Smooth muscle cell (in vitro differentiated cells): ENCODE results near the gene ABL2. TPM values are rescaled to one million over a fixed set of nuclear protein-coding genes. Genes with fewer than 3 reads are reported as not detected.

Experiments used
- DNase-seq: peaks from one replicate; lab custom pipeline; 2025; ENCODE audit not compliant: unreplicated experiment; lab: John Stamatoyannopoulos, UW
- H2AFZ ChIP-seq: fragments of 200-600 bp; sonication (generic); 2 replicates; pipeline ENCODE4 v1.6.0; 2016; ENCODE audit warnings: antibody characterized with exemption, low read depth, mild to moderate bottlenecking
- H3F3A ChIP-seq: fragments of 200-600 bp; sonication (generic); 2 replicates; pipeline ENCODE4 v1.6.0; 2017; ENCODE audit warnings: antibody characterized with exemption, low read depth
- H3K27ac ChIP-seq: fragments of 200-600 bp; sonication (generic); 2 replicates; pipeline ENCODE4 v1.5.1; 2016; ENCODE audit warnings: low read depth, mild to moderate bottlenecking
- H3K27me3 ChIP-seq: fragments of 200-600 bp; sonication (generic); 2 replicates; pipeline ENCODE4 v1.6.1; 2016; ENCODE audit warnings: low read depth, mild to moderate bottlenecking
- H3K36me3 ChIP-seq: fragments of 200-600 bp; sonication (generic); 2 replicates; pipeline ENCODE4 v1.5.1; 2016; ENCODE audit warnings: low read depth
- H3K4me1 ChIP-seq: fragments of 200-600 bp; sonication (generic); 2 replicates; pipeline ENCODE4 v1.5.1; 2016; ENCODE audit warnings: low read depth
- H3K4me2 ChIP-seq: fragments of 200-600 bp; sonication (generic); 2 replicates; pipeline ENCODE4 v1.6.0; 2016; ENCODE audit warnings: mild to moderate bottlenecking
- H3K4me3 ChIP-seq: fragments of 200-600 bp; sonication (generic); 2 replicates; pipeline ENCODE4 v1.5.1; 2016; ENCODE audit warnings: mild to moderate bottlenecking
- H3K79me2 ChIP-seq: fragments of 200-600 bp; sonication (generic); 2 replicates; pipeline ENCODE4 v1.6.0; 2016; ENCODE audit warnings: low read depth, mild to moderate bottlenecking
- H3K9ac ChIP-seq: fragments of 200-600 bp; sonication (generic); 2 replicates; pipeline ENCODE4 v1.6.0; 2016; ENCODE audit warnings: low read depth
- H3K9me3 ChIP-seq: fragments of 200-600 bp; sonication (generic); replicated peaks from 2 replicates; pipeline ENCODE4 v1.5.1; 2016; ENCODE audit warnings: low read depth
- H4K20me1 ChIP-seq: fragments of 200-600 bp; sonication (generic); 2 replicates; pipeline ENCODE4 v1.6.0; 2016; ENCODE audit warnings: low read depth
- CTCF ChIP-seq: fragments of 200-600 bp; sonication (generic); IDR thresholded peaks from 2 replicates; pipeline ENCODE4 v1.5.1; 2017; ENCODE audit warnings: borderline replicate concordance, mild to moderate bottlenecking, antibody characterized with exemption; ENCODE audit not compliant: insufficient read depth, poor library complexity, severe bottlenecking
- WGBS: methylation state at CpG from one replicate; pipeline ENCODE4 v1.1.7; 2016; ENCODE audit warnings: low lambda C conversion rate; 5-methylcytosine and 5-hydroxymethylcytosine counted together
- polyA plus RNA-seq: library from polyadenylated mRNA; unstranded; fragments of >200 nt; fragmentation: Nextera tagmentation; extraction: Ambion mirVana; gene quantifications from 2 replicates; pipeline ENCODE4 v1.2.1, GENCODE V29; 2016
- total RNA-seq: library from RNA; depleted of rRNA; stranded (reverse); fragments of >200 nt; gene quantifications from 2 replicates; pipeline ENCODE4 v1.2.3, GENCODE V29; 2014

Gene ABL2
- total and polyA plus RNA-seq, 2 experiments from 2014 or later: 16.5 to 56.5 TPM

- Histone ChIP-seq H3K4me3 (no peak overlapping the region), H3K9me3 (no peaks in the 10 kb centered on the region), H3K9ac (no peak overlapping the region), H4K20me1 (peaks cover 4% of the 10 kb centered on the region), H3K79me2 (peaks cover 43% of the 10 kb centered on the region), H3F3A (no peaks in the 10 kb centered on the region), H3K27me3 (no peaks in the 10 kb centered on the region), H2AFZ (no peak overlapping the region), H3K27ac (no peak overlapping the region), H3K4me2 (no peak overlapping the region), H3K4me1 (no peaks in the 10 kb centered on the region), H3K36me3 (no peaks in the 10 kb centered on the region)
- DNase-seq: no peak
- WGBS: 98% methylated on average over 6 of the region's 6 CpGs
- no peak for TF ChIP-seq CTCF
Measured at GRCh38 chr1:179153217-179153616, 76.3 kb downstream of the ABL2 start.

- H2AFZ ChIP-seq: no peak overlapping the region
- WGBS: 100% methylated on average over 2 of the region's 2 CpGs
- no peaks in the 10 kb centered on the region for H3F3A ChIP-seq
- no peaks in the 10 kb centered on the region for H3K9me3 ChIP-seq
- no peak overlapping the region for H3K4me2 ChIP-seq
- no peak for TF ChIP-seq CTCF
- no peaks in the 10 kb centered on the region for H3K36me3 ChIP-seq
- no peak overlapping the region for H3K27ac ChIP-seq
- H3K79me2 ChIP-seq: peaks cover 33% of the 10 kb centered on the region
- H3K9ac ChIP-seq: no peak overlapping the region
- H4K20me1 ChIP-seq: peaks cover 4% of the 10 kb centered on the region
- H3K27me3 ChIP-seq: no peaks in the 10 kb centered on the region
- H3K4me1 ChIP-seq: no peaks in the 10 kb centered on the region
- H3K4me3 ChIP-seq: no peak overlapping the region
- DNase-seq: no peak
Measured at GRCh38 chr1:179151908-179152682, 77.4 kb downstream of the ABL2 start.

- Histone ChIP-seq H3K4me3 (no peak overlapping the region), H3K9ac (no peak overlapping the region), H3K36me3 (no peaks in the 10 kb centered on the region), H3K79me2 (peaks cover 31% of the 10 kb centered on the region), H3K27ac (peak overlapping the region; percentile 55), H3K4me1 (peaks cover 2% of the 10 kb centered on the region), H3F3A (peaks cover 11% of the 10 kb centered on the region), H3K9me3 (no peaks in the 10 kb centered on the region), H3K4me2 (peak overlapping the region; percentile 18), H3K27me3 (no peaks in the 10 kb centered on the region), H2AFZ (no peak overlapping the region), H4K20me1 (no peaks in the 10 kb centered on the region)
- TF ChIP-seq CTCF: no peak
- 100% methylated on average over 1 of the region's 1 CpG for WGBS
- no peak for DNase-seq
Measured at GRCh38 chr1:179146911-179147310, 82.6 kb downstream of the ABL2 start.

GRCh38 chr1:179146476-179146875 is 83.0 kb downstream of the ABL2 start:
- peak overlapping the region; percentile 18 for H3K4me2 ChIP-seq
- peaks cover 35% of the 10 kb centered on the region for H3K79me2 ChIP-seq
- H3K4me3 ChIP-seq: no peak overlapping the region
- H2AFZ ChIP-seq: no peak overlapping the region
- DNase-seq: no peak
- H3K4me1 ChIP-seq: peaks cover 7% of the 10 kb centered on the region
- no peak for TF ChIP-seq CTCF
- peaks cover 11% of the 10 kb centered on the region for H3F3A ChIP-seq
- peak overlapping the region; percentile 55 for H3K27ac ChIP-seq
- H3K9ac ChIP-seq: no peak overlapping the region
- H3K9me3 ChIP-seq: no peaks in the 10 kb centered on the region
- H3K36me3 ChIP-seq: no peaks in the 10 kb centered on the region
- peaks cover 3% of the 10 kb centered on the region for H4K20me1 ChIP-seq
- H3K27me3 ChIP-seq: no peaks in the 10 kb centered on the region
- 51% methylated on average over 5 of the region's 5 CpGs for WGBS
